Thoracic aorta (tissue), 2 donors: Measurements from ENCODE around the gene RAI1. TPM values are rescaled to one million over a fixed set of nuclear protein-coding genes. Genes with fewer than 3 reads are reported as not detected.

Experiments
- ATAC-seq: fragments of 150-250 bp; one replicate; pipeline ENCODE4 v1.8.0; 2017; ENCODE audit warnings: low read depth; ENCODE audit not compliant: insufficient number of reproducible peaks, low FRiP score
- DNase-seq: peaks from one replicate; pipeline ENCODE4 v3.0.0-alpha.2; 2020; ENCODE audit warnings: low spot score
- H3K27ac ChIP-seq, 2 donors: fragments of 200-600 bp; sonication (generic); 1 replicate in 1 of 2; 2 replicates in 1 of 2; pipeline ENCODE4 v1.5.1; 2016; ENCODE audit warnings: mild to moderate bottlenecking in 2 of 2, moderate library complexity in 2 of 2
- H3K27me3 ChIP-seq: fragments of 200-600 bp; sonication (generic); replicated peaks from 2 replicates; pipeline ENCODE4 v1.6.0; 2016; ENCODE audit warnings: mild to moderate bottlenecking; ENCODE audit not compliant: insufficient read depth
- H3K36me3 ChIP-seq: fragments of 200-600 bp; sonication (generic); one replicate; pipeline ENCODE4 v1.5.1; 2016
- H3K4me1 ChIP-seq, 2 donors: fragments of 200-600 bp; sonication (generic); 1 replicate in 1 of 2; 2 replicates in 1 of 2; pipeline versions ENCODE4 v1.5.1 to v1.6.0; 2016; ENCODE audit warnings: low read depth in 2 of 2, mild to moderate bottlenecking in 1 of 2; ENCODE audit not compliant: control insufficient read depth in 1 of 2
- H3K4me3 ChIP-seq: fragments of 200-600 bp; sonication (generic); 2 replicates; pipeline ENCODE4 v1.5.1; 2016; ENCODE audit warnings: mild to moderate bottlenecking
- H3K9me3 ChIP-seq: fragments of 200-600 bp; sonication (generic); 2 replicates; pipeline ENCODE4 v1.5.1; 2016
- total RNA-seq, 2 donors: library from RNA; depleted of rRNA; stranded (reverse); fragments of >200 nt; gene quantifications; one replicate each; pipeline versions ENCODE4 v1.1.0 to v1.2.3, GENCODE V29; 2016
- TF ChIP-seq, protein P1 (sequence below): fragments of 200-600 bp; sonication (generic); IDR thresholded peaks from one replicate; pipeline ENCODE4 v1.5.1; 2019; ENCODE audit warnings: antibody characterized with exemption

RAI1 gene
- total RNA-seq, 2 donors from 2014 or later = 21.0 to 31.5 TPM

DNA sequence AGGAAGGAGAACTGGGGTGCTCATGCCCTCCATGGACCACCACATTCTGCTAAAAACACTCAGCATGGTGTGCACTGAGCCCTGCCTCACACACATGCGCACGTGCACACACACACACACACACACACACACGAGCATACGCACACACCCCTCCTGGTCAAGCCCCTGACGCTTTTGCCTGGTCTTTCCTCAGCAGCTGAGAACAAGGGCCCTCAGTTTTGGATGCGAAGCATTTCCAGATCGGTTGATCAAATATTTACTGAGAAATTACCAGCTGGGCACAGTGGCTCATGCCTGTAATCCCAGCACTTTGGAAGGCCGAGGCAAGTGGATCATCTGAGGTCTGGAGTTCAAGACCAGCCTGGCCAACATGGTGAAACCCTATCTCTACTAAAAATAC, 20.1 kb upstream of the RAI1 start:
- Histone ChIP-seq H3K27ac (no peak overlapping the region), H3K27me3 (no peaks in the 10 kb centered on the region), H3K36me3 (no peaks in the 10 kb centered on the region), H3K9me3 (peaks cover 7% of the 10 kb centered on the region), H3K4me3 (no peak overlapping the region), H3K4me1 (peaks cover 0 to 5% of the 10 kb centered on the region in 2 donors)
- TF ChIP-seq, protein P1, sequence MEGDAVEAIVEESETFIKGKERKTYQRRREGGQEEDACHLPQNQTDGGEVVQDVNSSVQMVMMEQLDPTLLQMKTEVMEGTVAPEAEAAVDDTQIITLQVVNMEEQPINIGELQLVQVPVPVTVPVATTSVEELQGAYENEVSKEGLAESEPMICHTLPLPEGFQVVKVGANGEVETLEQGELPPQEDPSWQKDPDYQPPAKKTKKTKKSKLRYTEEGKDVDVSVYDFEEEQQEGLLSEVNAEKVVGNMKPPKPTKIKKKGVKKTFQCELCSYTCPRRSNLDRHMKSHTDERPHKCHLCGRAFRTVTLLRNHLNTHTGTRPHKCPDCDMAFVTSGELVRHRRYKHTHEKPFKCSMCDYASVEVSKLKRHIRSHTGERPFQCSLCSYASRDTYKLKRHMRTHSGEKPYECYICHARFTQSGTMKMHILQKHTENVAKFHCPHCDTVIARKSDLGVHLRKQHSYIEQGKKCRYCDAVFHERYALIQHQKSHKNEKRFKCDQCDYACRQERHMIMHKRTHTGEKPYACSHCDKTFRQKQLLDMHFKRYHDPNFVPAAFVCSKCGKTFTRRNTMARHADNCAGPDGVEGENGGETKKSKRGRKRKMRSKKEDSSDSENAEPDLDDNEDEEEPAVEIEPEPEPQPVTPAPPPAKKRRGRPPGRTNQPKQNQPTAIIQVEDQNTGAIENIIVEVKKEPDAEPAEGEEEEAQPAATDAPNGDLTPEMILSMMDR = no peak
- DNase-seq (no peak), ATAC-seq (no peak)

DNA sequence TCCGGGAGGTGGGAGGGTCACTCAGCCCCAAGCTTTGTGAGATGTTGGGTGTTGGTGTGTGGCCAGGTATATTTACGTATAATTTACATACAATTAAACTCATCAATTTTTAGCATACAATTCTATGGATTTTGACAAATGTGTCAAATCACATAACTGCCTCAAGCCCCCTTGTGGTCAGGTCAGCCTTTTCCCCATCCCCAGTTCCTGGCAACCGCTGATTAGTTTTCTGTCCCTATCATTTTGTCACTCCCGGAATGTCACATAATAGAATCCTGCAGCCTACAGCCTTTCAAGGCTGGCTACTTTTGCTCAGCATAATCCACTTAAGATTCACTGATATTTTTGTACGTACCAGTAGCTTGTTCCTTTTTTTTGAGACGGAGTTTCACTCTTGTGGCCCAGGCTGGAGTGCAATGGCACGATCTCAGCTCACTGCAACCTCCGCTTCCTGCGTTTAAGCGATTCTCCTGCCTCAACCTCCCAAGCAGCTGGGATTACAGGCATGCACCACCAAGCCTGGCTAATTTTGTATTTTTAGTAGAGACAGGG, 19.3 kb upstream of the RAI1 start:
- ATAC-seq (no peak), DNase-seq (no peak)
- no peaks in the 10 kb centered on the region for H3K27me3 ChIP-seq
- H3K36me3 ChIP-seq = no peaks in the 10 kb centered on the region
- H3K4me3 ChIP-seq = no peak overlapping the region
- no peak overlapping the region for H3K27ac ChIP-seq
- H3K9me3 ChIP-seq = peaks cover 7% of the 10 kb centered on the region
- TF ChIP-seq, protein P1 = no peak
- H3K4me1 ChIP-seq = peaks cover 0 to 5% of the 10 kb centered on the region in 2 donors

DNA sequence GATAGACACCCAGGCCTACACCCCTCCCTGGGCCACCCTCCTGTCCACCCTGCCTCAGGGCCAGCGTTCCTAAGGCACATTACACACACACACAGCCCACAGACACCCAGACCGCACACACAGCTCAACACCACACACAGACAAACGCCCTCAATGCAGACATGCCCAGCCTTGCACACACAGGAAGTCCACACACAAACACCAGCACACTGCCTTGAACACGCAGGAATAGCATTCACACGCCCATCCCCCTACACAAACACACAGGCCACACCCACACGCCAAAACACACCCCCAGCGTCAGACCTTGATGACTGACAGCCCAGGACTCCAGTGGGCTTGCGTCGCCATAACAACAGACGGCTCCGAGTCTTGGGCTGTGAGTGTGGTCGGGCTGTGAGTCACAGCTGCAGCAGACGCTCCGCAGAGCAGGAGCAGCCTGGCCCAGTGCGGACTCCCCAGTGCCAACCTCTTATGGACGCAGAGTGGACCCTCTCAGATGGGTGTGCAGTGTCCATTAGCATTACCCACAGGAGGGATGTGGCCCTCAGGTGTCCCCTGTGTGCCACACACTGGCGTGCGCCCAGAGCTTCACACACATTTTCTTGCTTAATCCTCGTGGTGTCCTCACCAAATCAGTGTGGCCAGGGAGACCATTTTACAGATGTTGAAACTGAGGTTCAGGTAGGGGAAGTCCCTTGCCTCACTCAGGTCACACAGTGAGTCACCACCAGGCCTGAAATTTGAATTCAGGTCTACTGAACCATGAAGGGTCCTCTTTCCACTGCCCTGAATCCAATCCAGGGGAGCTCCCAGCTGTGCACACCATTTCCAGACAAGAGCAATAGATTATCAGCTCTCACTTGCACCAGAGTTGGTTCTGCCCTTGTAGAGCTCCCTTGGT, 17.8 kb upstream of the RAI1 start:
- TF ChIP-seq, protein P1 = no peak
- H3K4me1 ChIP-seq = peaks cover 0 to 5% of the 10 kb centered on the region in 2 donors
- no peak for ATAC-seq
- H3K36me3 ChIP-seq = no peaks in the 10 kb centered on the region
- H3K27me3 ChIP-seq = no peaks in the 10 kb centered on the region
- H3K27ac ChIP-seq = no peak overlapping the region
- H3K9me3 ChIP-seq = peaks cover 5% of the 10 kb centered on the region
- DNase-seq = peak; percentile 30
- no peak overlapping the region for H3K4me3 ChIP-seq

DNA sequence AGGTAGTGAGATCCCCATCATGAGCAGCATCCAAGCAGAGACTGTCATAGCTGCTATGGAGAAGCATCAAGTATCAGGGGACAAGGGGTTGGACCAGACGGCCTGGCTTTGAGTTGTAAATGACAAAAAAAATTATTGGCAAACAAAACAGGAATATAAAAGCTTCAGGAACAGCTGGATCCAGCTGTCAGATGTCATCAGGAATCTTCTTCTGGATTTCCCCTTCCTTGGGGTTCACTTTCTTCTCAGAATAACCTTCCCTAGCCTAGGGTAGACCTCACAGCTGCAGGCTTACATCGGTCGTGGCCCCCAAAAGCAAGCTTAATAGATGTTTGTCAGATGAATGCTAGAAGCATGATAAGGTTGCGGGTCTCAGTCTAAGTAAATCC, 17.2 kb upstream of the RAI1 start:
- ATAC-seq = no peak
- no peak for DNase-seq
- H3K9me3 ChIP-seq = peaks cover 5% of the 10 kb centered on the region

DNA sequence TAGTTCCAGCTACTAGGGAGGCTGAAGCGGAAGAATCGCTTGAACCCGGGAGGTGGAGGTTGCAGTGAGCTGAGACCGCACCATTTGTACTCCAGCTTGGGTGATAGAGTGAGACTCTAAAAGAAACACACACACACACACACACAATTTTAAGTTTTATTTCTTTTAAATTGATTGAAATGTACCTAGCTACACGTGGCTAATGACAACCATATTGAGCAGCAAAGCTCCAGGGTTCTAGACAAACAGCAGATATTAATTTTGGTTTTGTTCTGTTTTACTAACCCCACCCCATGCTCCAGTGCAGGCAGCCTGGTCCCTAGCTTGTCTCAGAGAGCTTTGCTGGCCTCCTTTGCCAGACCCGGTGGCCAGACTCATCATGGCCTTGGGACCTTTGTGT, 16.0 kb upstream of the RAI1 start:
- ATAC-seq = no peak
- TF ChIP-seq, protein P1 = no peak
- no peaks in the 10 kb centered on the region for H3K9me3 ChIP-seq
- DNase-seq = no peak
- no peak overlapping the region for H3K27ac ChIP-seq
- peaks cover 0 to 5% of the 10 kb centered on the region in 2 donors for H3K4me1 ChIP-seq
- H3K36me3 ChIP-seq = no peaks in the 10 kb centered on the region
- no peak overlapping the region for H3K4me3 ChIP-seq
- no peaks in the 10 kb centered on the region for H3K27me3 ChIP-seq

More for the DNA sequence above, 17.2 kb upstream of the RAI1 start:
- TF ChIP-seq, protein P1 = no peak
- H3K4me1 ChIP-seq = peaks cover 0 to 5% of the 10 kb centered on the region in 2 donors
- H3K4me3 ChIP-seq = no peak overlapping the region
- H3K36me3 ChIP-seq = no peaks in the 10 kb centered on the region
- no peak overlapping the region for H3K27ac ChIP-seq
- no peaks in the 10 kb centered on the region for H3K27me3 ChIP-seq
